Psoas muscle (tissue), 8 donors: ENCODE data around the gene FLYWCH1. TPM values are rescaled to one million over a fixed set of nuclear protein-coding genes. Genes with fewer than 3 reads are reported as not detected.

Experiments
- ATAC-seq, 4 donors: fragments of 200-7000 bp; cut with Tn5 transposase; one replicate each; pipeline ENCODE4 v1.9.1; 2020; ENCODE audit warnings: moderate library complexity in 3 of 4, mild to moderate bottlenecking in 2 of 4
- DNase-seq, 2 donors: peaks; one replicate each; pipeline ENCODE4 v3.0.0-alpha.2; 2020
- H3K27ac ChIP-seq: fragments of 200-600 bp; one replicate; pipeline ENCODE4 v1.8.0; 2022
- H3K27me3 ChIP-seq, 3 donors: fragments of 200-600 bp in 1 of 3; one replicate each; pipeline versions ENCODE4 v1.6.1 to v1.8.0; 2013 to 2022; ENCODE audit warnings: low read length in 2 of 3, mild to moderate bottlenecking in 2 of 3, moderate library complexity in 1 of 3; ENCODE audit not compliant: insufficient read depth in 3 of 3
- H3K36me3 ChIP-seq, 2 donors: fragments of 200-600 bp in 1 of 2; one replicate each; pipeline versions ENCODE4 v1.6.1 to v1.8.0; 2013 to 2022; ENCODE audit warnings: low read depth in 1 of 2, mild to moderate bottlenecking in 1 of 2, moderate library complexity in 1 of 2; ENCODE audit not compliant: insufficient read depth in 1 of 2
- H3K4me1 ChIP-seq: fragments of 200-600 bp; one replicate; pipeline ENCODE4 v1.8.0; 2022
- H3K4me3 ChIP-seq: fragments of 200-600 bp; one replicate; pipeline ENCODE4 v1.8.0; 2022; ENCODE audit warnings: mild to moderate bottlenecking
- H3K9me3 ChIP-seq: fragments of 200-600 bp; one replicate; pipeline ENCODE4 v1.8.0; 2022
- WGBS, 3 donors: extraction: QIAGEN DNeasy Blood & Tissue Kit; methylation state at CpG; one replicate each; pipeline versions ENCODE4 v1.1.6 to v1.1.7; 2013; 5-methylcytosine and 5-hydroxymethylcytosine counted together
- intact Hi-C, 2 donors: fragments of 100-400 bp; cut with DNase I; formaldehyde crosslinking; loops; one replicate each; pipeline versions ENCODE4 v1.11.0 to v1.14.2; 2022
- polyA plus RNA-seq, 3 donors: library from polyadenylated mRNA; stranded (reverse); fragments of 200-250 nt; gene quantifications; one replicate each; pipeline ENCODE4 v1.2.3, GENCODE V29; 2013
- total RNA-seq, 4 donors: library from RNA; stranded (reverse); fragmentation: NEBNext Ultra II Directional in 2 of 4; extraction: Animal tissue kit (Norgen Biotek cat#: 25700) in 2 of 4; gene quantifications; one replicate each; pipeline versions ENCODE4 v1.2.1 to v1.2.4, GENCODE V29; 2021 to 2023
- TF ChIP-seq, protein P1 (sequence below): fragments of 200-600 bp; IDR thresholded peaks from one replicate; pipeline ENCODE4 v1.8.0; 2022; ENCODE audit warnings: antibody characterized with exemption
- donor health status: healthy with polysubstance abuse.
- donor health status: DM: no; HTN: no; CAD: no; lungs with moderate emphysema.
- donor health status: Bipolar disorder and iron deficiency.
- donor health status: healthy.
- donor health status: DM: yes; HTN: yes; CAD: no.
- donor health status: DM: no; HTN: no; CAD: no.
- donor health status: DM: no; HTN: no; CAD: no.
- donor health status: DM: yes; HTN: yes; CAD: no.

FLYWCH1 gene
- total and polyA plus RNA-seq, 7 donors: 21.2 to 65.2 (median 38.2) TPM

DNA sequence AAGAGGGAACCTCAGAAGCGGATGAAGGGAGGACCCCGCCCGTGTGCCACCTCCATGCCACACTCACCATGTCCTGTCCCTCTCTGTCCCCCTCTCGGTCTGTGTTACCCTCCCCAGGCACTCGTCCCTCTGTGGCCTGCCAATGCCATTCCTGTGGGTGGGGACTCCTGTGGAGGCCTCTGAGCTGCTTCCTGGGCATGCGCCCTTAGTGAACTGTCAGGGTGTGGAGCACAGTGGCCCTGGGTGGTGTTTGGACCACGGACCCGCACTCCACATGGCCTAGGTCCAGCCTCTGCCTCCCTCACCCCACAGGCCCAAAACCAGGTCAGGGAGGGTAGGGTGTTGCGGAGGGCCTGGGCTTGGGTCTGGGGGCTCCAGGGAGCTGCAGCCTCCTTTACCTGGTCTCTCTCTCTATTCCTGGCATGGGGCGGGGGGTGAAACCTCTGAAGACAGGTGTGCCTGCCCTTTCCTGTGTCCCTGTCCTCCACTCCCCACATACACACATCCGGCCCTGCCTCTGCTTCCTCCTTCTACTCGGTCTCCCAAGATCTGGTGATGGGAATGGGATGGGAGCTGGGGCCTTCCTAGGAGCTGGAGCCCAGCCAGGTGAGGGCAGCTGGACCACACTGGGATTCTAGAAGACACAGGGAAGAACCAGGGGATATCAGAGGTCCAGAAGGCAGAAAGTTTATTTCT, 80.0 kb downstream of the FLYWCH1 start:
- intact Hi-C loops: no loop called here
- H3K9me3 ChIP-seq: no peaks in the 10 kb centered on the region
- no peaks in the 10 kb centered on the region for H3K36me3 ChIP-seq
- H3K4me1 ChIP-seq: no peaks in the 10 kb centered on the region
- no peak overlapping the region for H3K4me3 ChIP-seq
- H3K27me3 ChIP-seq: no peaks in the 10 kb centered on the region
- TF ChIP-seq, protein P1, sequence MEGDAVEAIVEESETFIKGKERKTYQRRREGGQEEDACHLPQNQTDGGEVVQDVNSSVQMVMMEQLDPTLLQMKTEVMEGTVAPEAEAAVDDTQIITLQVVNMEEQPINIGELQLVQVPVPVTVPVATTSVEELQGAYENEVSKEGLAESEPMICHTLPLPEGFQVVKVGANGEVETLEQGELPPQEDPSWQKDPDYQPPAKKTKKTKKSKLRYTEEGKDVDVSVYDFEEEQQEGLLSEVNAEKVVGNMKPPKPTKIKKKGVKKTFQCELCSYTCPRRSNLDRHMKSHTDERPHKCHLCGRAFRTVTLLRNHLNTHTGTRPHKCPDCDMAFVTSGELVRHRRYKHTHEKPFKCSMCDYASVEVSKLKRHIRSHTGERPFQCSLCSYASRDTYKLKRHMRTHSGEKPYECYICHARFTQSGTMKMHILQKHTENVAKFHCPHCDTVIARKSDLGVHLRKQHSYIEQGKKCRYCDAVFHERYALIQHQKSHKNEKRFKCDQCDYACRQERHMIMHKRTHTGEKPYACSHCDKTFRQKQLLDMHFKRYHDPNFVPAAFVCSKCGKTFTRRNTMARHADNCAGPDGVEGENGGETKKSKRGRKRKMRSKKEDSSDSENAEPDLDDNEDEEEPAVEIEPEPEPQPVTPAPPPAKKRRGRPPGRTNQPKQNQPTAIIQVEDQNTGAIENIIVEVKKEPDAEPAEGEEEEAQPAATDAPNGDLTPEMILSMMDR: no peak
- ATAC-seq: no peak
- no peak for DNase-seq
- 89 to 90% (median 89%) methylated on average over 12 of the region's 12 CpGs for WGBS, 3 donors
- no peak overlapping the region for H3K27ac ChIP-seq

DNA sequence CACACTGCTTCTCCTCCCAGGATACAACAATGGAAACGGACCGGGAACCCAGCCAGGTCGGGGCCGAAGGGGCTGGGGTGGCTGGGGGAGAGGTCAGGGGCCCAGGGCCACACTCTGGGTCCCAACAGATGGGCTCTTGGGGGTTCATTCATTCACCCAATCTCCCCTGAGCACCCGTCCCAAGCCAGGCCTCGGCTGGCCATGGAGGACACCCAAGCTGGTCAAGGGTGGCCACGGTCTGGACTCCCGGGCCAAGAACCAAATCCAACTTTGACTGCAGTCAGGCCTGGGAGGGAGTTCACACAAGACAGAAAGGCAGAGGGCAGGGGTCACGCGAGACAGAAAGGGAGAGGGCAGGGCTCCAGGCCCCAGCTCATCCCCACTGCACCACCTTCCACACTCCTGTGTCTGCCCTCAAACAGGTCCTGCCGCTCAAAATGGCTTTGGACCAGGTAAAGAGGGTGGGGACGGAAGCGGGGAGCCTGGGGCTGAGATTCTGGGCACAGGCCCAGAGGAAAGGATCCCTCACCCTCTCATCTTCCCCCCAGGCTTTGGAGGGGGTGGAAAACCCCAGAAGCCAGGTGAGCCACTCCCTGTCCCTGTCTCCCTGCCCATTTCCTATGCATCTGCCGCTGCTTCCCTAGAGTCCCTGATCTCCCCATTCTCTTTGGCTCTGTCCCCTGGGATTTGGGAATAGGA, 80.8 kb downstream of the FLYWCH1 start:
- TF ChIP-seq, protein P1: no peak
- Histone ChIP-seq H3K4me1 (no peaks in the 10 kb centered on the region), H3K36me3 (no peaks in the 10 kb centered on the region), H3K9me3 (no peaks in the 10 kb centered on the region), H3K27ac (no peak overlapping the region), H3K4me3 (no peak overlapping the region), H3K27me3 (no peaks in the 10 kb centered on the region)
- WGBS, 3 donors: 83 to 86% (median 85%) methylated on average over 11 to 14 of the region's 14 CpGs
- intact Hi-C loops: no loop called here
- ATAC-seq (no peak), DNase-seq (no peak)

DNA sequence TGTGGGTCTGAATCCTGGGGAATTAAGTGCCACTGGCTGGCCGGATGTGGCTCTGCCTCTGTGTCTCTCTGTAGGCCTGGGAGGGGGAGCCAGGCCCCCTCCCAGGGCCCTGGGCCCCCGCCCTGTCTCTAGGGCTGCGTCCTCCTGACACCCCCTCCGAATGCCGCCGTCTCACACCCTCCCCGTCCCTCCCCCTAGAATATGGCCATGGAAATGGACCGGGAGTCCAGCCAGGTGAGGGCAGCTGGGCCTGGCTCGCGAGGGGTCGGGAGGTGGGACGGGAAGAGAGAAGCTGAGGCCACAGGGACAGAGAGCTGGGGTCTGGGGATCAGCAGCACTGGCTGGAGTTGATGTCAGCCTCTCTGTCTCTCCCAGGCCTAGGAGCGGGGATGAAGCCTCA, 84.6 kb downstream of the FLYWCH1 start:
- TF ChIP-seq, protein P1: no peak
- no peaks in the 10 kb centered on the region for H3K36me3 ChIP-seq
- DNase-seq (no peak), ATAC-seq (no peak)
- H3K9me3 ChIP-seq: no peaks in the 10 kb centered on the region
- intact Hi-C loops: no loop called here
- 60 to 70% (median 65%) methylated on average over 11 to 13 of the region's 13 CpGs for WGBS, 3 donors
- H3K4me1 ChIP-seq: no peaks in the 10 kb centered on the region
- H3K4me3 ChIP-seq: no peak overlapping the region
- H3K27me3 ChIP-seq: peaks cover 0 to 1% (median 0%) of the 10 kb centered on the region in 3 donors
- H3K27ac ChIP-seq: no peak overlapping the region

DNA sequence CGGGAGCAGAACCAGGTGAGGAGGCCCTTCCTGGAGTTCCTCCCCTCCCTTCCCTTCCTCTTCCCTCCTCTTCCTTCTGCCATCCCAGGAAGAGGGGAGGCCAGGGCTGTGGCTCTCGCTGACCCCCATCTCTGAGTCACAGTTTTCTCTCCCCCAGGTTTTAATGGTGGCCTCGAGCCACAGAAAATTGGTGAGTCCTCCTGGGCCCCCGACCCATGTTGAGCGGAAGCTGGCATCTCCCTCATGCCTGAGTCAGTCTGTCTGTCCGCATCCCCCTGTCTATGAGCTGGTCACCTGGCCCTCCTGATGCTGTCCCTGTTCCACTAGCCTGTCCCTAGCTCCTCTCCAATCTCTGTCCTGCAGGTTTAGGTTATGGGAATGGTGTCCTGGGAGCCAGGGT, 88.2 kb downstream of the FLYWCH1 start:
- H3K27me3 ChIP-seq: peaks cover 0 to 1% (median 0%) of the 10 kb centered on the region in 3 donors
- intact Hi-C loops: no loop called here
- peaks cover 1% of the 10 kb centered on the region for H3K4me1 ChIP-seq
- TF ChIP-seq, protein P1: no peak
- DNase-seq: no peak
- 74 to 80% (median 77%) methylated on average over 6 of the region's 6 CpGs for WGBS, 3 donors
- peaks cover 0 to 5% of the 10 kb centered on the region in 2 donors for H3K36me3 ChIP-seq
- no peak overlapping the region for H3K27ac ChIP-seq
- no peak overlapping the region for H3K4me3 ChIP-seq
- no peaks in the 10 kb centered on the region for H3K9me3 ChIP-seq
- ATAC-seq: no peak
